Testis (tissue), 2 donors: ENCODE data around the gene NEK7.

Experiments used
- CTCF ChIP-seq, 3 experiments: fragments of 450-650 bp in 2 of 3; fragments of 200-600 bp in 1 of 3; sonication (generic) in 1 of 3; IDR thresholded peaks; one replicate each; pipeline ENCODE4 v1.5.1; 2016 to 2019; ENCODE audit warnings: antibody characterized with exemption in 3 of 3, mild to moderate bottlenecking in 2 of 3, moderate library complexity in 1 of 3
- POLR2A ChIP-seq: fragments of 450-650 bp; IDR thresholded peaks from one replicate; pipeline ENCODE4 v1.6.1; 2017; ENCODE audit warnings: antibody characterized with exemption, mild to moderate bottlenecking, moderate library complexity

GRCh38 chr1:198328458-198329032 is 171.7 kb downstream of the NEK7 start:
- no peak for TF ChIP-seq POLR2A
- TF ChIP-seq CTCF (IDR thresholded peaks at IDR 0.05), result no peak
